CD8-positive, alpha-beta memory T cell (primary cell): ENCODE measurements around the gene BCL11A. TPM values are rescaled to one million over a fixed set of nuclear protein-coding genes. Genes with fewer than 3 reads are reported as not detected.

Experiments used
- CTCF ChIA-PET: fragments of 350-600 bp; sonication (Branson Sonifier 250); formaldehyde crosslinking; loops from one replicate; lab custom pipeline; 2021; ENCODE audit warnings: antibody characterized with exemption; lab: Charles Lee
- POLR2A ChIA-PET: fragments of 350-600 bp; sonication (Branson Sonifier 250); formaldehyde crosslinking; loops from one replicate; lab custom pipeline; 2021; ENCODE audit warnings: antibody characterized with exemption; lab: Charles Lee
- DNase-seq, 5 donors: peaks; one replicate each; pipeline versions ENCODE4 v3.0.0 to v3.0.0-alpha.2; 2020 to 2022; ENCODE audit warnings: mixed read lengths in 1 of 5
- H3K27ac ChIP-seq: one replicate; pipeline ENCODE4 v1.7.0; 2013; ENCODE audit warnings: low read depth, mild to moderate bottlenecking, low read length, moderate library complexity
- H3K27me3 ChIP-seq: 2 replicates; pipeline ENCODE4 v1.7.0; 2013; ENCODE audit warnings: low read length, mild to moderate bottlenecking; ENCODE audit not compliant: insufficient read depth, poor library complexity, severe bottlenecking
- H3K36me3 ChIP-seq: 2 replicates; pipeline ENCODE4 v1.7.0; 2013; ENCODE audit warnings: mild to moderate bottlenecking, low read length, moderate library complexity; ENCODE audit not compliant: insufficient read depth
- H3K4me1 ChIP-seq: 2 replicates; pipeline ENCODE4 v1.7.0; 2013; ENCODE audit warnings: mild to moderate bottlenecking, low read length, moderate library complexity; ENCODE audit not compliant: insufficient read depth
- H3K4me3 ChIP-seq: 2 replicates; pipeline ENCODE4 v1.7.0; 2013; ENCODE audit warnings: mild to moderate bottlenecking, low read length
- H3K9me3 ChIP-seq: 2 replicates; pipeline ENCODE4 v1.7.0; 2013; ENCODE audit warnings: mild to moderate bottlenecking, low read length
- H3K27ac Mint-ChIP-seq, 8 donors: one replicate each; pipeline ENCODE4 v1.8.0; 2020 to 2021; ENCODE audit warnings: mixed read lengths in 8 of 8, mild to moderate bottlenecking in 6 of 8, inconsistent platforms in 3 of 8, moderate library complexity in 3 of 8
- H3K27me3 Mint-ChIP-seq, 2 donors: one replicate each; pipeline ENCODE4 v1.8.0; 2020 to 2021; ENCODE audit warnings: mixed read lengths in 2 of 2, mild to moderate bottlenecking in 1 of 2, moderate library complexity in 1 of 2
- H3K36me3 Mint-ChIP-seq, 3 donors: one replicate each; pipeline ENCODE4 v1.8.0; 2020 to 2021; ENCODE audit warnings: mixed read lengths in 3 of 3, inconsistent platforms in 1 of 3, mild to moderate bottlenecking in 1 of 3
- H3K4me1 Mint-ChIP-seq, 3 donors: one replicate each; pipeline ENCODE4 v1.8.0; 2020 to 2021; ENCODE audit warnings: mixed read lengths in 3 of 3, inconsistent platforms in 1 of 3, mild to moderate bottlenecking in 1 of 3
- H3K4me3 Mint-ChIP-seq, 7 donors: one replicate each; pipeline ENCODE4 v1.8.0; 2020 to 2021; ENCODE audit warnings: mixed read lengths in 7 of 7, mild to moderate bottlenecking in 6 of 7, moderate library complexity in 4 of 7, inconsistent platforms in 2 of 7
- H3K9me3 Mint-ChIP-seq, 5 donors: one replicate each; pipeline ENCODE4 v1.8.0; 2020 to 2022; ENCODE audit warnings: mixed read lengths in 5 of 5, mild to moderate bottlenecking in 3 of 5, moderate library complexity in 2 of 5, inconsistent platforms in 1 of 5
- polyA plus RNA-seq: library from polyadenylated mRNA; unstranded; fragments of 300-500 nt; fragmentation: Illumina TruSeq; gene quantifications from one replicate; pipeline ENCODE4 v1.2.3, GENCODE V29; 2021
- total RNA-seq, 2 experiments: library from RNA; stranded (reverse); gene quantifications; one replicate each; pipeline ENCODE4 v1.2.3, GENCODE V29; 2021

Gene BCL11A
- total and polyA plus RNA-seq, 3 experiments from 2014 or later: 0.07 to 0.15 TPM; not detected in 1

DNA sequence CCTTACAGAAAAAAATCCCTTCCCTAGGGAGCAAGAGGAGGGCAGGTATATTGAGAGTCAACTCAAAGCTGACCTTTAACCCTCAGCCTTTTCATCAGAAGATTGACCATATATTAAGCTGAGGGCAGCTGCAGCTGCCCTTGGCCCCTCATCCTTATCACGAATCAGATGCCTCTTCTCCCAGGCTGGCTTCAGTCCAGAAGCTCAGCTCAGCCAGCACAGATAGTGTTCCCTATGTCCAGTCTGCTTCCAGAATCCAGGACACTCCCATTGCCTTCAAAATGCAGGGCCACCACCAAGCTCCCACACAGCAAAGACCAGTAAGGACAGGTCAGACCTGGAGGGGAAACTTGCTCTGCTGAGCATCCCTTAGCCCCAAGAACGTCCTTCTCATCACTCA lies 146.1 kb downstream of the BCL11A start:
- ChIA-PET POLR2A (no interaction called here), CTCF (no interaction called here)
- Histone ChIP-seq H3K27ac (no peak overlapping the region), H3K4me3 (no peak overlapping the region), H3K27me3 (no peaks in the 10 kb centered on the region), H3K36me3 (no peaks in the 10 kb centered on the region), H3K4me1 (no peaks in the 10 kb centered on the region), H3K9me3 (no peaks in the 10 kb centered on the region)
- H3K9me3 Mint-ChIP-seq: no peaks in the 10 kb centered on the region
- H3K27me3 Mint-ChIP-seq: peaks cover 4 to 5% of the 10 kb centered on the region in 2 donors
- no peak overlapping the region for H3K4me3 Mint-ChIP-seq
- no peak overlapping the region for H3K27ac Mint-ChIP-seq
- no peaks in the 10 kb centered on the region for H3K4me1 Mint-ChIP-seq
- H3K36me3 Mint-ChIP-seq: no peaks in the 10 kb centered on the region
- no peak for DNase-seq

DNA sequence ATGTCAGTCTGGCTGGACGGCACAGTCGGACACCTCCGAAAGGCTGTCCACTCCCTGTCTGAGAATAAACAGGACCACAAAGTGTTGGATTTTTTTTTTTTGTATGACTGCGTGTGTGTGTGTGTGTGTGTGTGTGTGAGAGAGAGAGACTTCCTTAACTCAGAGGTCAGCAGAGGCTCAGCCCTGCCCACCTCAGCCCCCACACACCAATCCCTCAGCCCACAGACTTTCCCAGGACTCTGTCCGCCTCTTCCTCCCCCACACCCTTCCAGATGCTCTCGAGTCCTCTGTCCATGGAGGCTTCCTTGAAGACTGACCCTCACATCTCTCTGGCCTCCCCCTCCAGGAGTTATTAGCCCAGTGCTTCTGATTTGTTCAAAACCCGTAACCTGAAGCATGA lies 147.3 kb downstream of the BCL11A start:
- Histone ChIP-seq H3K27ac (no peak overlapping the region), H3K36me3 (no peaks in the 10 kb centered on the region), H3K27me3 (no peaks in the 10 kb centered on the region), H3K4me3 (no peak overlapping the region), H3K4me1 (no peaks in the 10 kb centered on the region), H3K9me3 (no peaks in the 10 kb centered on the region)
- POLR2A ChIA-PET: no interaction called here
- no peaks in the 10 kb centered on the region for H3K36me3 Mint-ChIP-seq
- no peak overlapping the region for H3K27ac Mint-ChIP-seq
- peaks cover 4 to 6% of the 10 kb centered on the region in 2 donors for H3K27me3 Mint-ChIP-seq
- CTCF ChIA-PET: no interaction called here
- no peak for DNase-seq
- H3K9me3 Mint-ChIP-seq: no peaks in the 10 kb centered on the region
- no peak overlapping the region for H3K4me3 Mint-ChIP-seq
- no peaks in the 10 kb centered on the region for H3K4me1 Mint-ChIP-seq

DNA sequence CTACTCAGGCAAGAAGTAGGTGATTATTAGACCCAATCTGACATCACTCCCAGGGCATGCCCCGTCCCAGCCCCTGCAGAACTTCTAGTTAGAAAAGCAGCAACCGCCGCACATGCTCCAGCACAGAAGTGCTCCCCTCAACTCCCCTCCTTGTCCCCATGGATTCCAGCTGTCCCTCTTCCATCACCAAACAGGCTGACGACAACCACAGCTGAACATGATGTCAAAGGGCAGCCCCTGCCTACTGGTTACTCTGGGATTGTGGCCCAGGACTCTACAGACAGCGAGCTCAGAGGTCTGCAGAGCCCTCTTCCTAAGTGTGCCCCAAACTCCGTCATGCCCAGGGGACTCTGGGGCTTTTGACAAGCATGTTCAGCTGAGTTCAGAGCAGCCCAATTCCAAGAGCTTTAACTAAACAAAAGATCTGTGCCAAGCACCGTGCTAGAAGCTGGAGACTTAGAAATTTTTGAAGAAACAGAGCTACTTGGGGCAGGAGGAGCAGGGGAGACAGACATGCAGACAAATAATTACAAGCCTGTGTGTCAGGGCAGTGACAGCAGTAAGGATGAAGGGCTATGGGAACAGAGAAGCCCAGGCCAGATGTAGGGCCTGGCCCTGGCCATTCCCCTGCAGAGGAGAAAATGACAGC lies 148.1 kb downstream of the BCL11A start:
- Mint-ChIP-seq H3K36me3 (no peaks in the 10 kb centered on the region), H3K27me3 (peaks cover 4 to 6% of the 10 kb centered on the region in 2 donors), H3K4me3 (no peak overlapping the region), H3K27ac (no peak overlapping the region), H3K9me3 (no peaks in the 10 kb centered on the region), H3K4me1 (no peaks in the 10 kb centered on the region)
- Histone ChIP-seq H3K9me3 (no peaks in the 10 kb centered on the region), H3K27me3 (no peaks in the 10 kb centered on the region), H3K27ac (no peak overlapping the region), H3K4me3 (no peak overlapping the region), H3K36me3 (no peaks in the 10 kb centered on the region), H3K4me1 (no peaks in the 10 kb centered on the region)
- POLR2A ChIA-PET: no interaction called here
- CTCF ChIA-PET: no interaction called here
- no peak for DNase-seq

Other genes starting within 250 kb of the BCL11A start
- gene PAPOLG, start 202.6 kb upstream of the BCL11A start, total RNA-seq: 10 to 100 TPM; 16.8 to 18.9 TPM
- gene PAPOLG, start 202.6 kb upstream of the BCL11A start, polyA plus RNA-seq: 15.0 TPM